H1 (cell line): ENCODE results near the gene PUS3. TPM values are rescaled to one million over a fixed set of nuclear protein-coding genes. Genes with fewer than 3 reads are reported as not detected.

ENCODE experiments used
- CHD7 ChIP-seq: fragments of 300-600 bp; sonication (generic); IDR thresholded peaks from 2 replicates; pipeline ENCODE4 v1.7.1; 2012; ENCODE audit warnings: low read length, moderate library complexity, mild to moderate bottlenecking, inconsistent platforms; ENCODE audit not compliant: insufficient replicate concordance
- E2F6 ChIP-seq: IDR thresholded peaks from 2 replicates; pipeline ENCODE4 v1.6.1; 2012; ENCODE audit warnings: inconsistent platforms
- KDM5A ChIP-seq: fragments of 200-600 bp; IDR thresholded peaks from 2 replicates; pipeline ENCODE4 v1.7.1; 2012; ENCODE audit warnings: mild to moderate bottlenecking, low read length, inconsistent platforms, mixed read lengths
- MAX ChIP-seq: IDR thresholded peaks from 2 replicates; pipeline ENCODE4 v1.6.1; 2012; ENCODE audit warnings: inconsistent platforms
- polyA plus RNA-seq, 7 experiments: library from polyadenylated mRNA; depleted of rRNA in 3 of 7; stranded (reverse) in 5 of 7; unstranded in 2 of 7; fragments of >200 nt in 5 of 7; fragments of 200-250 nt in 2 of 7; gene quantifications; 1 replicate in 5 of 7; 2 replicates in 1 of 7; 4 replicates in 1 of 7; pipeline versions ENCODE4 v1.2.1 to v1.2.3, GENCODE V29; 2011 to 2013; ENCODE audit warnings: missing spikeins in 2 of 7, mixed read lengths in 2 of 7
- total RNA-seq: library from RNA; stranded (reverse); fragmentation: NEBNext Ultra II Directional; extraction: Animal tissue kit (Norgen Biotek cat#: 25700); gene quantifications from 2 replicates; pipeline ENCODE4 v1.2.1, GENCODE V29; 2021

PUS3 gene
- total and polyA plus RNA-seq, 2 of the 8 experiments (the other 6 are each of a cell fraction or from before 2014, with no cell fraction given): 8.7 to 22.6 TPM

DNA sequence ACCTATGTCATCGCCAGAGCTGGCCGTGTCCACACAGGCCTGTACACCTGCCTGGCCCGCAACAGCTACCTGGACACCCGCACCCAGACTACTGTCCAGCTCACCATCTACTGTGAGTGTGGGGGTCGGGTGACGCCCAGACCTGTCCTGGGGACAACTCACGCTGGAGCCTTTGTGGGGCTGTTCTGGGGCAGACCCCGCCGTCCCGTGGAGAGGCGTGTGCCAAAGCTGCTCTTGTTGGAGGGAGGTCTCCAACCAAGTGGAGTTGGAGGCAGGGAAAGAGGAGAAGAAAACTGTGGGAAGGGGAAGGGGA, 47.1 kb upstream of the PUS3 start (continued):
- TF ChIP-seq CHD7: no peak
- no peak for TF ChIP-seq E2F6
- TF ChIP-seq KDM5A: no peak
- no peak for TF ChIP-seq MAX
